Measurements from ENCODE around the gene PLD1. TPM values are rescaled to one million over a fixed set of nuclear protein-coding genes. Genes with fewer than 3 reads are reported as not detected.

Gene PLD1
- total and polyA plus RNA-seq, 10 of the 15 experiments (the other 5 are each of a cell fraction or from before 2014, with no cell fraction given), result 2.9 to 108 (median 3.6) TPM

GRCh38 chr3:171833789-171834460 lies 23.6 kb upstream of the PLD1 start:
- ChIA-PET CTCF (interaction anchor here (0.6 to 11.8 kb wide), 65 partner anchors 10 to 1420 kb away, joined by 3 to 274 read pairs (median 4); partner anchors contain the start of gene FNDC3B), POLR2A (interaction anchor here (0.6 to 2.0 kb wide), 12 partner anchors 17 to 687 kb away, joined by 3 to 7 read pairs (median 3); no protein-coding TSS in a partner anchor), SMC1A (ENCODE audit: uncharacterized antibody, unreplicated experiment) (interaction anchor here (0.6 to 8.9 kb wide), 54 partner anchors 9 to 870 kb away, joined by 3 to 151 read pairs (median 4); partner anchors contain the start of gene PLD1), RAD21 (ENCODE audit: unreplicated experiment) (interaction anchor here (0.6 to 13.1 kb wide), 55 partner anchors 9 to 872 kb away, joined by 3 to 333 read pairs (median 4); partner anchors contain the start of genes PLD1 and TMEM212)
- Histone ChIP-seq H3K9ac (ENCODE audit: control insufficient read depth, insufficient read depth, low read length) (no peak overlapping the region), H3K4me3 (no peak overlapping the region), H3K9me3 (replicated peaks; ENCODE audit: control insufficient read depth, insufficient read depth, low read length) (no peaks in the 10 kb centered on the region), H3K4me2 (ENCODE audit: control insufficient read depth, insufficient read depth) (no peak overlapping the region), H3K36me3 (ENCODE audit: control insufficient read depth in 2 of 2, insufficient read depth in 2 of 2, low read length in 1 of 2) (no peaks in the 10 kb centered on the region), H4K20me1 (ENCODE audit: control insufficient read depth, insufficient read depth) (no peaks in the 10 kb centered on the region), H3K79me2 (ENCODE audit: control insufficient read depth, insufficient read depth, low read length) (no peaks in the 10 kb centered on the region), H3K27me3 (replicated peaks in 1 of 2; ENCODE audit: control insufficient read depth in 2 of 2, insufficient read depth in 2 of 2, low read length in 1 of 2) (no peaks in the 10 kb centered on the region; a peak in 1 of 4 replicates), H3K4me1 (ENCODE audit: control insufficient read depth, insufficient read depth, low read length) (0 out of 2 replicates have a peak, but pooled peaks cover 3% of the 10 kb centered on the region), H2AFZ (ENCODE audit: control insufficient read depth, low read depth, low read length) (no peak overlapping the region), H3K27ac (ENCODE audit: control insufficient read depth, insufficient read depth) (no peak overlapping the region)
- DNase-seq (ENCODE audit: low read depth, low spot score), result no peak
- no TSS peak for BruUV-seq (replicated peaks)
- ATAC-seq, result peak; percentile 74
- intact Hi-C loops (cut with micrococcal nuclease; ENCODE audit: unreplicated experiment), result loop anchor here (1.0 to 10.0 kb wide), 8 partner anchors 62 to 789 kb away; no protein-coding TSS in a partner anchor
- FAIRE-seq, result no peak
- WGBS (ENCODE audit: insufficient coverage, insufficient replicate concordance, low lambda C conversion rate, missing lambda C conversion rate), result 56% methylated on average over 3 of the region's 3 CpGs
- in situ Hi-C loops (cut with MboI), result no loop called here
- no peak for TF ChIP-seq TARDBP (IDR thresholded peaks at IDR 0.05; ENCODE audit: borderline replicate concordance)
- TF ChIP-seq MEF2A (IDR thresholded peaks at IDR 0.05; ENCODE audit: insufficient read depth, low read depth, low read length), result peak; percentile 81
- peak; percentile 80; the same call in 1 of the 2 replicates for TF ChIP-seq SMARCA5 (IDR thresholded peaks at IDR 0.05)
- no peak for TF ChIP-seq RCOR1 (conservative IDR thresholded peaks at IDR 0.05; ENCODE audit: low read depth, low read length)
- 0 out of 2 replicates have a peak, but pooled peaks have one; percentile 73 for TF ChIP-seq ZNF592 (IDR thresholded peaks at IDR 0.05)
- no peak for TF ChIP-seq SP1 (IDR thresholded peaks at IDR 0.05; ENCODE audit: low read depth, low read length)
- TF ChIP-seq NFXL1 (IDR thresholded peaks at IDR 0.05; ENCODE audit: borderline replicate concordance), result no peak
- no peak for TF ChIP-seq SMAD1 (IDR thresholded peaks at IDR 0.05; ENCODE audit: low read depth, partially characterized antibody)
- TF ChIP-seq CTCF (IDR thresholded peaks at IDR 0.05 in 2 of 3, conservative IDR thresholded peaks at IDR 0.05 in 1 of 3; ENCODE audit: control insufficient read depth in 2 of 3, extremely low read depth in 1 of 3, insufficient read depth in 1 of 3, low read depth in 3 of 3, low read length in 3 of 3), result peak; percentile 52 to 79 (median 55); a peak in 5 of 6 replicates
- TF ChIP-seq ATF2 (IDR thresholded peaks at IDR 0.05; ENCODE audit: low read length), result no peak
- TF ChIP-seq RAD21 (IDR thresholded peaks at IDR 0.05; ENCODE audit: insufficient read depth, low read depth, low read length), result peak; percentile 59
- no peak for TF ChIP-seq BRCA1 (IDR thresholded peaks at IDR 0.05; ENCODE audit: low read depth, low read length)
- 0 out of 2 replicates have a peak, but pooled peaks have one; percentile 21 for TF ChIP-seq ATF7 (IDR thresholded peaks at IDR 0.05; ENCODE audit: low read depth)

All from GM12878 (cell line).